K562 (cell line): ENCODE data around the gene CEMP1. TPM values are rescaled to one million over a fixed set of nuclear protein-coding genes. Genes with fewer than 3 reads are reported as not detected.
"Not testable (repeated sequence)": the region's sequence is repeated elsewhere in the genome, so short reads cannot be mapped to it uniquely, and the experiment has no call there.

Experiments
- ATAC-seq: fragments of 200-7000 bp; cut with Tn5 transposase; 3 replicates; pipeline ENCODE4 v1.9.1; 2020; ENCODE audit warnings: moderate library complexity
- Bru-seq: library from RNA; stranded (reverse); fragments of 400-500 nt; gene quantifications from one replicate; lab custom pipeline; 2021; lab: Mats Ljungman, UMichigan
- BruChase-seq, 2 experiments: library from RNA; stranded (reverse); fragments of 400-500 nt; gene quantifications; one replicate each; lab custom pipeline; 2021; lab: Mats Ljungman, UMichigan
- BruUV-seq: library from RNA; stranded (reverse); fragments of 400-500 nt; replicated peaks from 2 replicates; lab custom pipeline; 2021; lab: Mats Ljungman, UMichigan
- CTCF ChIA-PET: fragments of 300-600 bp; formaldehyde crosslinking; extraction: SDS; loops from one replicate; lab custom pipeline; 2021; ENCODE audit warnings: low intra/inter-chr PET ratio; lab: Yijun Ruan, JAX
- POLR2A ChIA-PET: fragments of 300-600, 350-650 bp; sonication (Branson Sonifier 250); formaldehyde crosslinking; extraction: SDS; loops from one replicate; lab custom pipeline; 2021; ENCODE audit warnings: antibody characterized with exemption, inconsistent platforms; lab: Yijun Ruan, JAX
- DNase-seq, 4 experiments: peaks; one replicate each; pipeline versions ENCODE4 v3.0.0 to v3.0.0-alpha.2; 2011 to 2018; ENCODE audit warnings: low spot score in 3 of 4, mixed read lengths in 3 of 4; ENCODE audit errors: extremely low read depth in 1 of 4
- FAIRE-seq: peaks from 2 replicates; lab custom pipeline; 2011; peaks lifted over from hg19 to GRCh38; lab: Jason Lieb, UNC
- H2AFZ ChIP-seq: 2 replicates; pipeline ENCODE4 v1.6.0; 2011; ENCODE audit warnings: low read depth, low read length, control low read depth, inconsistent platforms
- H3K27ac ChIP-seq: fragments of 200-600 bp; 3 replicates; pipeline ENCODE4 v1.8.0; 2011; ENCODE audit warnings: low read depth, mild to moderate bottlenecking, control low read depth, inconsistent platforms, low read length, moderate library complexity, mixed read lengths; ENCODE audit errors: extremely low read depth
- H3K27me3 ChIP-seq, 2 experiments: fragments of 300-600 bp in 1 of 2; 2 replicates in 1 of 2; 3 replicates in 1 of 2; pipeline versions ENCODE4 v1.6.0 to v1.8.0; 2011; ENCODE audit warnings: inconsistent platforms in 2 of 2, low read length in 2 of 2, mild to moderate bottlenecking in 1 of 2, mixed read lengths in 1 of 2, moderate library complexity in 1 of 2; ENCODE audit not compliant: control insufficient read depth in 2 of 2, insufficient read depth in 2 of 2
- H3K36me3 ChIP-seq: fragments of 300-600 bp; 3 replicates; pipeline ENCODE4 v1.8.0; 2011; ENCODE audit warnings: mild to moderate bottlenecking, low read length, inconsistent platforms; ENCODE audit not compliant: control insufficient read depth, insufficient read depth
- H3K4me1 ChIP-seq, 2 experiments: fragments of 200-600 bp in 1 of 2; replicated peaks in 1 of 2; 2 replicates in 1 of 2; 3 replicates in 1 of 2; pipeline versions ENCODE4 v1.5.1 to v1.8.0; 2011; ENCODE audit warnings: inconsistent platforms in 2 of 2, low read length in 2 of 2, mild to moderate bottlenecking in 1 of 2, mixed read lengths in 1 of 2, moderate library complexity in 1 of 2; ENCODE audit not compliant: control insufficient read depth in 2 of 2, insufficient read depth in 2 of 2
- H3K4me2 ChIP-seq: 2 replicates; pipeline ENCODE4 v1.6.1; 2011; ENCODE audit warnings: low read length, control low read depth, inconsistent platforms, mixed read lengths; ENCODE audit not compliant: insufficient read depth
- H3K4me3 ChIP-seq: fragments of 200-600 bp; sonication (generic), shearing (Covaris generic); 2 replicates; pipeline ENCODE4 v1.5.1; 2016; ENCODE audit warnings: control low read depth, inconsistent platforms
- H3K79me2 ChIP-seq: fragments of 200-600 bp; 3 replicates; pipeline ENCODE4 v1.8.0; 2011; ENCODE audit warnings: low read length, inconsistent platforms; ENCODE audit not compliant: control insufficient read depth, insufficient read depth
- H3K9ac ChIP-seq, 2 experiments: 2 replicates each; pipeline versions ENCODE4 v1.6.0 to v1.6.1; 2011; ENCODE audit warnings: low read depth in 2 of 2, low read length in 2 of 2, control low read depth in 1 of 2, inconsistent platforms in 1 of 2, mild to moderate bottlenecking in 1 of 2, mixed read lengths in 1 of 2; ENCODE audit not compliant: insufficient read depth in 1 of 2
- H3K9me1 ChIP-seq: one replicate; pipeline ENCODE4 v1.6.0; 2011; ENCODE audit warnings: inconsistent platforms, mild to moderate bottlenecking, low read length, moderate library complexity; ENCODE audit not compliant: control insufficient read depth, insufficient read depth
- H3K9me3 ChIP-seq: replicated peaks from 2 replicates; pipeline ENCODE4 v1.5.1; 2011; ENCODE audit warnings: low read depth, low read length, inconsistent platforms; ENCODE audit not compliant: control insufficient read depth, insufficient read depth
- H4K20me1 ChIP-seq: replicated peaks from 2 replicates; pipeline ENCODE4 v1.6.1; 2011; ENCODE audit warnings: low read length, inconsistent platforms, mixed read lengths; ENCODE audit not compliant: control insufficient read depth, insufficient read depth
- PHTF2 ChIP-seq: fragments of 250-450 bp; sonication (Bioruptor Pico); IDR thresholded peaks from 2 replicates; pipeline ENCODE4 v1.5.0; 2021; ENCODE audit warnings: mild to moderate bottlenecking
- POLR3G ChIP-seq: IDR thresholded peaks from 2 replicates; pipeline ENCODE4 v1.6.1; 2011; ENCODE audit not compliant: insufficient read length, insufficient replicate concordance; ENCODE audit errors: extremely low read depth
- ZC3H4 ChIP-seq: sonication (generic); formaldehyde crosslinking; IDR thresholded peaks from 2 replicates; pipeline ENCODE4 v1.9.0; 2021; ENCODE audit warnings: missing genetic modification reagents, borderline replicate concordance
- WGBS: fragments of 100-300 bp; shearing (Covaris generic); methylation state at CpG from one replicate; pipeline ENCODE4 v1.1.6; 2016; ENCODE audit warnings: low coverage, mixed read lengths; ENCODE audit not compliant: insufficient coverage; ENCODE audit errors: missing lambda C conversion rate; 5-methylcytosine and 5-hydroxymethylcytosine counted together
- in situ Hi-C: fragments of 300-500 bp; cut with MboI; formaldehyde crosslinking; loops from 4 replicates; pipeline ENCODE4 v1.15.0; 2018; ENCODE audit warnings: inconsistent platforms, mixed read lengths
- intact Hi-C: fragments of 100-400 bp; cut with micrococcal nuclease; formaldehyde crosslinking; loops from 2 replicates; pipeline ENCODE4 v1.14.2; 2022
- long read RNA-seq, 3 experiments: library from polyadenylated mRNA in 2 of 3; library from RNA in 1 of 3; unstranded in 2 of 3; stranded (forward) in 1 of 3; transcript quantifications; one replicate each; pipeline ENCODE4 v2.0.0, GENCODE V29; 2019 to 2022
- polyA minus RNA-seq, 3 experiments: library from RNA; depleted of rRNA, polyadenylated mRNA; stranded (reverse); fragments of >200 nt; gene quantifications; 2 replicates each; pipeline ENCODE4 v1.2.3, GENCODE V29; 2011
- polyA plus RNA-seq, 8 experiments: library from polyadenylated mRNA; depleted of rRNA in 4 of 8; stranded (reverse) in 5 of 8; unstranded in 3 of 8; fragments of >200 nt; fragmentation: Nextera tagmentation in 2 of 8; fragmentation: Illumina TruSeq in 1 of 8; extraction: Ambion mirVana in 2 of 8; extraction: Trizol in 1 of 8; gene quantifications; 2 replicates each; pipeline versions ENCODE4 v1.2.1 to v1.2.3, GENCODE V29; 2011 to 2014; ENCODE audit warnings: inconsistent platforms in 1 of 8, missing spikeins in 1 of 8
- total RNA-seq, 7 experiments: library from RNA; depleted of rRNA in 6 of 7; stranded (reverse); fragments of >200 nt in 6 of 7; fragmentation: Illumina TruSeq in 2 of 7; extraction: Trizol in 2 of 7; gene quantifications; 2 replicates each; pipeline versions ENCODE4 v1.2.1 to v1.2.3, GENCODE V29; 2011 to 2021; ENCODE audit warnings: low replicate concordance in 1 of 7

CEMP1 gene
- total RNA-seq (2011; cell fraction: chromatin; rRNA removed; ENCODE audit: low replicate concordance), result 0.21 TPM in 1 of 2 replicates, not detected in the other
- 0.39 and 0.83 TPM in 2 replicates for total RNA-seq (2011; cell fraction: nucleolus; rRNA removed)
- total RNA-seq (2011; cell fraction: nucleoplasm; rRNA removed), result not detected in 2 replicates
- total RNA-seq (2014; rRNA removed) (not detected in 2 replicates), total RNA-seq (2014; rRNA removed; fragmentation: Illumina TruSeq; extraction: Trizol) (not detected in 2 replicates), total RNA-seq (2015; rRNA removed; fragmentation: Illumina TruSeq; extraction: Trizol) (not detected in 2 replicates), total RNA-seq (2021) (not detected in 2 replicates), polyA plus RNA-seq (2011; rRNA removed) (not detected in 2 replicates), polyA plus RNA-seq (2014; fragmentation: Illumina TruSeq; extraction: Trizol) (not detected in 2 replicates), polyA plus RNA-seq (2014; fragmentation: Nextera tagmentation; extraction: Ambion mirVana) (under 1 TPM in 1 of 2 experiments, not detected in 1; 0.45 TPM), polyA plus RNA-seq (2014; rRNA removed) (0.05 TPM in 1 of 2 replicates, not detected in the other), polyA minus RNA-seq (2011; rRNA and poly(A)+ RNA removed) (not detected in 2 replicates), Bru-seq, nascent RNA (not detected), BruChase-seq, experiment 1, labeled RNA remaining after a 2-hour chase (not detected), BruChase-seq, experiment 2, labeled RNA remaining after a 6-hour chase (not detected)
- polyA plus RNA-seq (2011; cell fraction: cytosol; rRNA removed), result not detected in 2 replicates
- polyA plus RNA-seq (2011; cell fraction: nucleus; rRNA removed), result 0.11 TPM in 1 of 2 replicates, not detected in the other
- polyA plus RNA-seq (2012), result 3.4 TPM in 1 of 2 replicates, not detected in the other
- not detected in 2 replicates for polyA minus RNA-seq (2011; cell fraction: cytosol; rRNA and poly(A)+ RNA removed)
- polyA minus RNA-seq (2011; cell fraction: nucleus; rRNA and poly(A)+ RNA removed), result 0.13 and 0.33 TPM in 2 replicates
- long read RNA-seq, experiment 1, result 0 reads
- long read RNA-seq, experiment 2, result 0 reads
- long read RNA-seq, experiment 3, result 0 reads

DNA sequence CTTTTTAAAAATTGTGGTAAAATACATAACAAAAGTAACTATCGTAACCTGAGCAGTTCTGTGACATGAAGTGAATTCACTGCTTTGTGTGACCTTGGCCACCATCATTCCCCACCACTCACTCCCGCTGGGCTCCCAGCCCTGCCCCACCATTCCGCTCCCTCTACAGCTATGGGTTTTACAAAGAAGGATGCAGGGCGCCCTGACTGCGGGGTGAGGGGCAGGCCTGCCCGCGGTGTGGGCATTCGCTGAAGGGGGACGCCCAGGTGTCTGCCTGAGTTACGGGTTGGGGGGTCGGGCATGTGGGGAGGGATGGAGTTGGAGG lies at the start of gene CEMP1:
Gene CEMP1, minus strand, starts transcription at position 38 of the 325 bp plus-strand sequence. CDS start 335 bp downstream, outside the sequence.
- H2AFZ ChIP-seq, result peak within 1 kb of the TSS; percentile 94
- 51% methylated on average over 5 of the region's 11 CpGs for WGBS

GRCh38 chr16:2580818-2581217 lies 49.6 kb upstream of the CEMP1 start:
- H3K4me1 ChIP-seq, DNase-seq, H2AFZ ChIP-seq, intact Hi-C loops, H3K9me3 ChIP-seq, POLR2A ChIA-PET, H3K4me3 ChIP-seq, FAIRE-seq, CTCF ChIA-PET, H3K27me3 ChIP-seq, H3K4me2 ChIP-seq, BruUV-seq, H3K27ac ChIP-seq, ATAC-seq, H3K79me2 ChIP-seq, H3K9ac ChIP-seq, H4K20me1 ChIP-seq, H3K9me1 ChIP-seq: not testable (repeated sequence)
- no CpG with 5 or more reads among the region's 21 CpGs for WGBS
- in situ Hi-C loops, result loop anchor here (5.0 kb wide), 1 partner anchor 36 kb away; no protein-coding TSS in a partner anchor
- peaks cover 11% of the 10 kb centered on the region; the same call in 2 of the 3 replicates for H3K36me3 ChIP-seq

More for the DNA sequence above, at the start of gene CEMP1:
- DNase-seq (no peak), ATAC-seq (no peak; the same call in 2 of the 3 replicates), FAIRE-seq (no peak)
- H3K4me3 ChIP-seq, result peak within 1 kb of the TSS; percentile 51
- no peaks in the 10 kb centered on the region for H3K27me3 ChIP-seq
- peaks cover 12 to 63% of the 10 kb centered on the region in 2 experiments; a peak in 4 of 5 replicates for H3K4me1 ChIP-seq
- in situ Hi-C loops (no loop called here), intact Hi-C loops (no loop called here)
- peak within 1 kb of the TSS; percentile 70 for H3K27ac ChIP-seq
- ChIA-PET POLR2A (interaction anchor here (0.5 to 3.8 kb wide), 3 partner anchors 10 to 260 kb away, joined by 3 to 45 read pairs (median 5); partner anchors contain the start of gene AMDHD2), CTCF (interaction anchor here (0.6 kb wide), 1 partner anchor 236 kb away, joined by 4 read pairs; no protein-coding TSS in a partner anchor)
- H4K20me1 ChIP-seq, result no peaks in the 10 kb centered on the region
- TF ChIP-seq ZC3H4 (CRISPR knock-in tag) (peak; percentile 60; the same call in 1 of the 2 replicates), POLR3G (no peak), PHTF2 (CRISPR knock-in tag) (0 out of 2 replicates have a peak, but pooled peaks have one; percentile 10)
- H3K9me3 ChIP-seq, result no peaks in the 10 kb centered on the region
- peaks cover 43% of the 10 kb centered on the region; the same call in 2 of the 3 replicates for H3K36me3 ChIP-seq
- no peaks in the 10 kb centered on the region for H3K79me2 ChIP-seq
- H3K9ac ChIP-seq, result peak within 1 kb of the TSS; percentile 75 to 93
- H3K4me2 ChIP-seq, result peak within 1 kb of the TSS; percentile 79
- no TSS peak for BruUV-seq
- peaks cover 3% of the 10 kb centered on the region for H3K9me1 ChIP-seq

DNA sequence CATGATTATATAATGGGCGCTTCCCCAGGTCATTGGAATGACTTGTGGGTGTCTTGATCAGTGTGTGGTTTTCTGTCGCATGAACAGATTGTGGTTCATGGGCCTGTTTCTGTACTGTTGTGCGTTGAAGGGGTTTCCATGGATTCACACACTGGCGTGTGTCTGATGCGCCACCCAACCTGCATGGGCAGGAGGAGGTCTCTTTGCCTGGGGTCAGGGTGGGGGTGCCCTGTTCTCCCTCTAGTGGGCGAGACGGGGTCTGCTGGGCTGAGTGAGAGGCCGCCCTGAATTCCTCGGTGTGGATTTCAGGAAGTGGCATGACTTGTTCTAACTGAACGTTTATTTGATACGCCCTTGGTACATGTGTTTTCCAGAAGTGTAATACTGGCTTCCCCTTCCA lies 48.9 kb upstream of the CEMP1 start:
- H3K4me3 ChIP-seq, H3K9me3 ChIP-seq, H3K36me3 ChIP-seq, CTCF ChIA-PET, H3K4me1 ChIP-seq, DNase-seq, H3K27ac ChIP-seq, H3K4me2 ChIP-seq, POLR2A ChIA-PET, H3K9ac ChIP-seq, H4K20me1 ChIP-seq, H3K27me3 ChIP-seq, H3K9me1 ChIP-seq, BruUV-seq, H2AFZ ChIP-seq, H3K79me2 ChIP-seq, intact Hi-C loops: not testable (repeated sequence)
- FAIRE-seq, result peak; percentile 74
- WGBS, result 73% methylated on average over 4 of the region's 11 CpGs
- ATAC-seq, result peak; percentile 80
- in situ Hi-C loops, result loop anchor here (5.0 kb wide), 1 partner anchor 37 kb away; no protein-coding TSS in a partner anchor
